Measurements from ENCODE around the gene ACAP1.

DNA sequence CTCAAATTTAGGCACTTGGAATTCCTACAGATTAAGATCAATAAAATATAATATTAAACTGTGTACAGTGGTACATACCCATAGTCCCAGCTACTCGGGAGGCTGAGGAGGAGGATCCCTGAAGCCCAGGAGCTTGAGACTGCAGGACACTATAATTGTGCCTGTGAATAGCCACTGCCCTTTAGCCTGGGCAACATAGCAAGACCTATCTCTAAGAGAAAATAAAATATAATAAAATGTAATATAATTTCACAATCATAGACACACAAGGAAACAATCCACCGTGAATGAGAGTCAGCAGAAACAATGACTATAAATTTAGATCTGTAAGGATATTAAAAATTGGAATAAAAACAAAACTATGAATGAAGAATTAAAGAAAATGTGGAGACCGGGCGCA, 34.5 kb downstream of the ACAP1 start:
- TF ChIP-seq PBX2 (CRISPR knock-in tag; IDR thresholded peaks at IDR 0.05; ENCODE audit: low read depth): no peak
- TF ChIP-seq PBX2 (tag; conservative IDR thresholded peaks at IDR 0.05; ENCODE audit: low read depth): no peak
- TF ChIP-seq, protein P1, sequence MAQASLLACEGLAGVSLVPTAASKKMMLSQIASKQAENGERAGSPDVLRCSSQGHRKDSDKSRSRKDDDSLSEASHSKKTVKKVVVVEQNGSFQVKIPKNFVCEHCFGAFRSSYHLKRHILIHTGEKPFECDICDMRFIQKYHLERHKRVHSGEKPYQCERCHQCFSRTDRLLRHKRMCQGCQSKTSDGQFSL (CRISPR knock-in tag; IDR thresholded peaks at IDR 0.05): no peak
- TF ChIP-seq, protein P1 (tag; IDR thresholded peaks at IDR 0.05): no peak
- TF ChIP-seq, protein P2, sequence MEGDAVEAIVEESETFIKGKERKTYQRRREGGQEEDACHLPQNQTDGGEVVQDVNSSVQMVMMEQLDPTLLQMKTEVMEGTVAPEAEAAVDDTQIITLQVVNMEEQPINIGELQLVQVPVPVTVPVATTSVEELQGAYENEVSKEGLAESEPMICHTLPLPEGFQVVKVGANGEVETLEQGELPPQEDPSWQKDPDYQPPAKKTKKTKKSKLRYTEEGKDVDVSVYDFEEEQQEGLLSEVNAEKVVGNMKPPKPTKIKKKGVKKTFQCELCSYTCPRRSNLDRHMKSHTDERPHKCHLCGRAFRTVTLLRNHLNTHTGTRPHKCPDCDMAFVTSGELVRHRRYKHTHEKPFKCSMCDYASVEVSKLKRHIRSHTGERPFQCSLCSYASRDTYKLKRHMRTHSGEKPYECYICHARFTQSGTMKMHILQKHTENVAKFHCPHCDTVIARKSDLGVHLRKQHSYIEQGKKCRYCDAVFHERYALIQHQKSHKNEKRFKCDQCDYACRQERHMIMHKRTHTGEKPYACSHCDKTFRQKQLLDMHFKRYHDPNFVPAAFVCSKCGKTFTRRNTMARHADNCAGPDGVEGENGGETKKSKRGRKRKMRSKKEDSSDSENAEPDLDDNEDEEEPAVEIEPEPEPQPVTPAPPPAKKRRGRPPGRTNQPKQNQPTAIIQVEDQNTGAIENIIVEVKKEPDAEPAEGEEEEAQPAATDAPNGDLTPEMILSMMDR (IDR thresholded peaks at IDR 0.05 in 2 of 3, conservative IDR thresholded peaks at IDR 0.05 in 1 of 3; ENCODE audit: insufficient read depth in 2 of 3, low read depth in 1 of 3, low read length in 3 of 3): no peak
- TF ChIP-seq ATF1 (CRISPR knock-in tag; IDR thresholded peaks at IDR 0.05): no peak
- TF ChIP-seq ATF1 (tag; IDR thresholded peaks at IDR 0.05): no peak
- TF ChIP-seq, protein P3, sequence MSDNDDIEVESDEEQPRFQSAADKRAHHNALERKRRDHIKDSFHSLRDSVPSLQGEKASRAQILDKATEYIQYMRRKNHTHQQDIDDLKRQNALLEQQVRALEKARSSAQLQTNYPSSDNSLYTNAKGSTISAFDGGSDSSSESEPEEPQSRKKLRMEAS (CRISPR knock-in tag; IDR thresholded peaks at IDR 0.05): no peak
- TF ChIP-seq ZNF165 (CRISPR knock-in tag; IDR thresholded peaks at IDR 0.05; ENCODE audit: borderline replicate concordance): no peak
- TF ChIP-seq POLR2G (IDR thresholded peaks at IDR 0.05; ENCODE audit: low read depth, low read length): no peak
- TF ChIP-seq NEUROD1 (IDR thresholded peaks at IDR 0.05; ENCODE audit: borderline replicate concordance, low read depth, low read length, partially characterized antibody): no peak
- TF ChIP-seq MXI1 (IDR thresholded peaks at IDR 0.05; ENCODE audit: low read depth, low read length): no peak
- TF ChIP-seq SAP30 (IDR thresholded peaks at IDR 0.05; ENCODE audit: borderline replicate concordance, insufficient read depth, low read depth, low read length, poor library complexity, severe bottlenecking): no peak
- no peak for TF ChIP-seq HDAC1 (IDR thresholded peaks at IDR 0.05)
- TF ChIP-seq BRCA1 (IDR thresholded peaks at IDR 0.05): no peak
- TF ChIP-seq BRCA1 (CRISPR knock-in tag; IDR thresholded peaks at IDR 0.05): no peak

Measured in K562 (cell line).